ENCODE measurements around the gene DGUOK. TPM values are rescaled to one million over a fixed set of nuclear protein-coding genes. Genes with fewer than 3 reads are reported as not detected.

The DGUOK gene
- total and polyA plus RNA-seq, 10 of the 15 experiments (the other 5 are each of a cell fraction or from before 2014, with no cell fraction given): 64.4 to 234 (median 91.4) TPM

DNA sequence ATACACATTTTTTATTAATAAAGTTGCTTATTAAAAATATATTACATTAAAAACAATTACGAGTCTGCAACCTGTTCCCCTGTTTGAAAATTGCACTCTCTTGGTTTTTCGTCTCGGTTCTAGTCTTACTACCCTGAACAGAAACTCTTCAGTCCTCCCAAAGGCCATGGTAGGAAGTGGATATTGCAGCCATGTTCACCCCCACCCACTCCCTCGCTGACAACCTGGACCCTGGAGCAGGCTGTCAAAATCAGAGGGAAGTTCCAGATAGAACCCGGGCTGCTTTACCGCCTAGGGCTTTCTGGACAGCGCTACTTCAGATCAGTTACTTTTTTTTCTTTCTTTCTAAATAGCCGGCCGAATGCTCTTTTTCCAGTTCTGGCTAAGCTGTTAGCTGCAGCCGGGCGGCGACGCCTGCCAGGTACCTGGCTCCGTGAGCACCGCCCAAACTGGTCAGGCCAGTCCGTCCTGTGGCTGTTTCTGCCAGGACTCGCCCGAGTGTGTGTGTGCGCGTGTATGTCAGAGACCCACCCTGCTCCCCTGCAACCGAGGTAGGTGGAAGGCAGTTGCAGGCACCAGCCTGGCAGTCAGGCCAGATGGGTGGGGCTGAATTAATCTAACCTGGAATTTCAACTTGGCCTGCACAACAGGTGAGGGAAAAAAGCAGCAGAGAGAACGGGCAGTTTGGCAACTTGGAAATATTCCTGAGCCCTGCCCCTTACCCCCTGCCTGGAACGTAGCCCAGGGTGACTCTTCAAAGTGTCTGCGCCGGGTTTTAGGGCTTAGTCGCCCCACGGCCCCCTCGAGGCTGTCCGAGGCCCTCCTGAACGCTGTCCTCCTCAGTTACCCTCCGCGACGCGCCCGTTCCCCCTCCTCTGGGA is 56.9 kb downstream of the DGUOK start (continued):
- TF ChIP-seq ZNF622 (IDR thresholded peaks at IDR 0.05) (no peak), KAT2A (conservative IDR thresholded peaks at IDR 0.05; ENCODE audit: control insufficient read depth, low read depth, low read length) (no peak), MTA2 (IDR thresholded peaks at IDR 0.05; ENCODE audit: low read depth) (0 out of 2 replicates have a peak, but pooled peaks have one; percentile 8), EGR1 (IDR thresholded peaks at IDR 0.05; ENCODE audit: borderline replicate concordance in 1 of 2, low read depth in 2 of 2, low read length in 2 of 2) (no peak), NBN (IDR thresholded peaks at IDR 0.05) (no peak), ZNF384 (IDR thresholded peaks at IDR 0.05; ENCODE audit: borderline replicate concordance, low read depth, low read length) (0 out of 2 replicates have a peak, but pooled peaks have one; percentile 10), TAF1 (IDR thresholded peaks at IDR 0.05; ENCODE audit: borderline replicate concordance, low read depth, low read length) (no peak), FOXK2 (IDR thresholded peaks at IDR 0.05) (no peak), LARP7 (IDR thresholded peaks at IDR 0.05) (no peak), TARDBP (IDR thresholded peaks at IDR 0.05; ENCODE audit: borderline replicate concordance) (no peak), YY1 (IDR thresholded peaks at IDR 0.05; ENCODE audit: low read depth, low read length) (peak; percentile 79), MTA3 (IDR thresholded peaks at IDR 0.05; ENCODE audit: borderline replicate concordance, low read length) (no peak; the same call in 1 of the 2 replicates), ZSCAN29 (IDR thresholded peaks at IDR 0.05) (no peak), SREBF2 (IDR thresholded peaks at IDR 0.05; ENCODE audit: low read length) (no peak), POLR2A (IDR thresholded peaks at IDR 0.05; ENCODE audit: low read depth, low read length) (no peak), DPF2 (IDR thresholded peaks at IDR 0.05) (no peak), SUPT20H (IDR thresholded peaks at IDR 0.05; ENCODE audit: borderline replicate concordance, control insufficient read depth, low read depth, low read length) (no peak), SPI1 (IDR thresholded peaks at IDR 0.05; ENCODE audit: borderline replicate concordance, insufficient read depth, low read depth, low read length) (peak; percentile 44; the same call in 1 of the 2 replicates), EED (IDR thresholded peaks at IDR 0.05; ENCODE audit: low read depth) (peak; percentile 10; the same call in 1 of the 2 replicates), IKZF1 (conservative IDR thresholded peaks at IDR 0.05) (no peak), ETV6 (conservative IDR thresholded peaks at IDR 0.05 in 1 of 2, IDR thresholded peaks at IDR 0.05 in 1 of 2; ENCODE audit: borderline replicate concordance in 1 of 2, low read depth in 1 of 2) (no peak)
- TF ChIP-seq, protein P1, sequence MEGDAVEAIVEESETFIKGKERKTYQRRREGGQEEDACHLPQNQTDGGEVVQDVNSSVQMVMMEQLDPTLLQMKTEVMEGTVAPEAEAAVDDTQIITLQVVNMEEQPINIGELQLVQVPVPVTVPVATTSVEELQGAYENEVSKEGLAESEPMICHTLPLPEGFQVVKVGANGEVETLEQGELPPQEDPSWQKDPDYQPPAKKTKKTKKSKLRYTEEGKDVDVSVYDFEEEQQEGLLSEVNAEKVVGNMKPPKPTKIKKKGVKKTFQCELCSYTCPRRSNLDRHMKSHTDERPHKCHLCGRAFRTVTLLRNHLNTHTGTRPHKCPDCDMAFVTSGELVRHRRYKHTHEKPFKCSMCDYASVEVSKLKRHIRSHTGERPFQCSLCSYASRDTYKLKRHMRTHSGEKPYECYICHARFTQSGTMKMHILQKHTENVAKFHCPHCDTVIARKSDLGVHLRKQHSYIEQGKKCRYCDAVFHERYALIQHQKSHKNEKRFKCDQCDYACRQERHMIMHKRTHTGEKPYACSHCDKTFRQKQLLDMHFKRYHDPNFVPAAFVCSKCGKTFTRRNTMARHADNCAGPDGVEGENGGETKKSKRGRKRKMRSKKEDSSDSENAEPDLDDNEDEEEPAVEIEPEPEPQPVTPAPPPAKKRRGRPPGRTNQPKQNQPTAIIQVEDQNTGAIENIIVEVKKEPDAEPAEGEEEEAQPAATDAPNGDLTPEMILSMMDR (IDR thresholded peaks at IDR 0.05 in 2 of 3, conservative IDR thresholded peaks at IDR 0.05 in 1 of 3; ENCODE audit: control insufficient read depth in 2 of 3, extremely low read depth in 1 of 3, insufficient read depth in 1 of 3, low read depth in 3 of 3, low read length in 3 of 3): peak in 1 of 3 experiments; percentile 13; a peak in 1 of 6 replicates
- TF ChIP-seq, protein P2, sequence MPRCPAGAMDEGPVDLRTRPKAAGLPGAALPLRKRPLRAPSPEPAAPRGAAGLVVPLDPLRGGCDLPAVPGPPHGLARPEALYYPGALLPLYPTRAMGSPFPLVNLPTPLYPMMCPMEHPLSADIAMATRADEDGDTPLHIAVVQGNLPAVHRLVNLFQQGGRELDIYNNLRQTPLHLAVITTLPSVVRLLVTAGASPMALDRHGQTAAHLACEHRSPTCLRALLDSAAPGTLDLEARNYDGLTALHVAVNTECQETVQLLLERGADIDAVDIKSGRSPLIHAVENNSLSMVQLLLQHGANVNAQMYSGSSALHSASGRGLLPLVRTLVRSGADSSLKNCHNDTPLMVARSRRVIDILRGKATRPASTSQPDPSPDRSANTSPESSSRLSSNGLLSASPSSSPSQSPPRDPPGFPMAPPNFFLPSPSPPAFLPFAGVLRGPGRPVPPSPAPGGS (IDR thresholded peaks at IDR 0.05; ENCODE audit: borderline replicate concordance, insufficient read depth, low read depth, low read length, poor library complexity, severe bottlenecking): no peak
- TF ChIP-seq, protein P3, sequence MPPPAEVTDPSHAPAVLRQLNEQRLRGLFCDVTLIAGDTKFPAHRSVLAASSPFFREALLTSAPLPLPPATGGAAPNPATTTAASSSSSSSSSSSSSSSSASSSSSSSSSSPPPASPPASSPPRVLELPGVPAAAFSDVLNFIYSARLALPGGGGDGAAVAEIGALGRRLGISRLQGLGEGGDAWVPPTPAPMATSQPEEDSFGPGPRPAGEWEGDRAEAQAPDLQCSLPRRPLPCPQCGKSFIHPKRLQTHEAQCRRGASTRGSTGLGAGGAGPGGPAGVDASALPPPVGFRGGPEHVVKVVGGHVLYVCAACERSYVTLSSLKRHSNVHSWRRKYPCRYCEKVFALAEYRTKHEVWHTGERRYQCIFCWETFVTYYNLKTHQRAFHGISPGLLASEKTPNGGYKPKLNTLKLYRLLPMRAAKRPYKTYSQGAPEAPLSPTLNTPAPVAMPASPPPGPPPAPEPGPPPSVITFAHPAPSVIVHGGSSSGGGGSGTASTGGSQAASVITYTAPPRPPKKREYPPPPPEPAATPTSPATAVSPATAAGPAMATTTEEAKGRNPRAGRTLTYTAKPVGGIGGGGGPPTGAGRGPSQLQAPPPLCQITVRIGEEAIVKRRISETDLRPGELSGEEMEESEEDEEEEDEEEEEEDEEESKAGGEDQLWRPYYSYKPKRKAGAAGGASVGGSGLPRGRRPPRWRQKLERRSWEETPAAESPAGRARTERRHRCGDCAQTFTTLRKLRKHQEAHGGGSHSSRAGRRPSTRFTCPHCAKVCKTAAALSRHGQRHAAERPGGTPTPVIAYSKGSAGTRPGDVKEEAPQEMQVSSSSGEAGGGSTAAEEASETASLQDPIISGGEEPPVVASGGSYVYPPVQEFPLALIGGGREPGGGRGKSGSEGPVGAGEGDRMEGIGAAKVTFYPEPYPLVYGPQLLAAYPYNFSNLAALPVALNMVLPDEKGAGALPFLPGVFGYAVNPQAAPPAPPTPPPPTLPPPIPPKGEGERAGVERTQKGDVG (CRISPR knock-in tag; IDR thresholded peaks at IDR 0.05): no peak

All from GM12878 (cell line).